GM12872 (cell line): ENCODE measurements around the gene SULT1C4.

Experiments
- CTCF ChIP-seq: IDR thresholded peaks from 3 replicates; pipeline ENCODE4 v1.5.1; 2011; ENCODE audit warnings: low read depth, mild to moderate bottlenecking, low read length, moderate library complexity; ENCODE audit not compliant: insufficient read depth

SULT1C4 gene

GRCh38 chr2:108364676-108365297, 13.0 kb upstream of the SULT1C4 start:
- no peak for TF ChIP-seq CTCF

GRCh38 chr2:108365656-108366055, 12.1 kb upstream of the SULT1C4 start:
- no peak for TF ChIP-seq CTCF

- TF ChIP-seq CTCF, result no peak
Measured at GRCh38 chr2:108367014-108367413, 10.7 kb upstream of the SULT1C4 start.

- no peak for TF ChIP-seq CTCF
Measured at GRCh38 chr2:108367561-108368175, 10.1 kb upstream of the SULT1C4 start.

GRCh38 chr2:108369153-108369552, 8.6 kb upstream of the SULT1C4 start:
- TF ChIP-seq CTCF, result no peak

- no peak for TF ChIP-seq CTCF
Measured at GRCh38 chr2:108370080-108370479, 7.7 kb upstream of the SULT1C4 start.

- no peak for TF ChIP-seq CTCF
Measured at GRCh38 chr2:108376774-108377173, 980 bp upstream of the SULT1C4 start.
